ENCODE measurements around the gene GRAMD1A.
"Not testable (repeated sequence)": the region's sequence is repeated elsewhere in the genome, so short reads cannot be mapped to it uniquely, and the experiment has no call there.

GRAMD1A gene

GRCh38 chr19:35004517-35005255, 4.6 kb downstream of the GRAMD1A start:
- no peak for DNase-seq

- no peak for DNase-seq
These were observed 5.3 kb downstream of the GRAMD1A start for GRCh38 chr19:35005256-35005977.

GRCh38 chr19:35006007-35006341, 5.9 kb downstream of the GRAMD1A start:
- DNase-seq: not testable (repeated sequence)

- DNase-seq: no peak
These were observed 6.3 kb downstream of the GRAMD1A start for GRCh38 chr19:35006342-35006998.

GRCh38 chr19:35006999-35007365, 6.9 kb downstream of the GRAMD1A start:
- DNase-seq: no peak

- not testable (repeated sequence) for DNase-seq
These were observed 7.3 kb downstream of the GRAMD1A start for GRCh38 chr19:35007427-35007826.

GRCh38 chr19:35008891-35009341, 8.8 kb downstream of the GRAMD1A start:
- no peak for DNase-seq

- DNase-seq: no peak
These were observed 9.6 kb downstream of the GRAMD1A start for GRCh38 chr19:35009424-35010415.

- no peak for DNase-seq
These were observed 11.1 kb downstream of the GRAMD1A start for GRCh38 chr19:35011091-35011689.

- no peak for DNase-seq
These were observed 11.9 kb downstream of the GRAMD1A start for GRCh38 chr19:35011737-35012682.

GRCh38 chr19:35013041-35013819, 13.1 kb downstream of the GRAMD1A start:
- DNase-seq: no peak

GRCh38 chr19:35013820-35014754, 14.0 kb downstream of the GRAMD1A start:
- DNase-seq: no peak

GRCh38 chr19:35014774-35015173, 14.7 kb downstream of the GRAMD1A start:
- DNase-seq: not testable (repeated sequence)

GRCh38 chr19:35015270-35015953, 15.3 kb downstream of the GRAMD1A start:
- no peak for DNase-seq

- DNase-seq: no peak
These were observed 15.8 kb downstream of the GRAMD1A start for GRCh38 chr19:35015954-35016351.

- no peak for DNase-seq
These were observed 17.4 kb downstream of the GRAMD1A start for GRCh38 chr19:35017507-35017906.

GRCh38 chr19:35018379-35018778, 18.3 kb downstream of the GRAMD1A start:
- no peak for DNase-seq

- DNase-seq: no peak
These were observed 19.0 kb downstream of the GRAMD1A start for GRCh38 chr19:35019144-35019543.

Measured in NCI-H187 treated with DMSO at 0.1 percent for 48 hours (cell line).